HepG2 (cell line): ENCODE measurements around the gene RIC3. TPM values are rescaled to one million over a fixed set of nuclear protein-coding genes. Genes with fewer than 3 reads are reported as not detected.

Experiments used
- ATAC-seq: fragments of 200-7000 bp; cut with Tn5 transposase; 3 replicates; pipeline ENCODE4 v1.9.1; 2020; ENCODE audit warnings: mild to moderate bottlenecking, moderate library complexity
- BruUV-seq: library from RNA; stranded (reverse); fragments of 400-500 nt; replicated peaks from 2 replicates; lab custom pipeline; 2021; lab: Mats Ljungman, UMichigan
- CTCF ChIA-PET: fragments of 300-600 bp; formaldehyde crosslinking; extraction: SDS; loops from one replicate; lab custom pipeline; 2021; ENCODE audit warnings: low total read pairs, inconsistent platforms, low intra/inter-chr PET ratio; lab: Yijun Ruan, JAX
- POLR2A ChIA-PET: fragments of 350-600 bp; sonication (Branson Sonifier 250); formaldehyde crosslinking; loops from one replicate; lab custom pipeline; 2020; ENCODE audit warnings: antibody characterized with exemption, inconsistent platforms; lab: Yijun Ruan, JAX
- DNase-seq: peaks from one replicate; pipeline ENCODE4 v3.0.0-alpha.2; 2015; ENCODE audit warnings: low spot score
- FAIRE-seq: peaks from 3 replicates; lab custom pipeline; 2011; peaks lifted over from hg19 to GRCh38; lab: Jason Lieb, UNC
- H2AFZ ChIP-seq: one replicate; pipeline ENCODE4 v1.6.1; 2011; ENCODE audit warnings: low read length, inconsistent platforms
- H3K27ac ChIP-seq: fragments of 300-600 bp; 3 replicates; pipeline ENCODE4 v1.8.0; 2011; ENCODE audit warnings: mixed run types, mild to moderate bottlenecking, mixed read lengths, low read length, inconsistent platforms; ENCODE audit not compliant: insufficient read depth; ENCODE audit errors: extremely low read length
- H3K27me3 ChIP-seq, 2 experiments: fragments of 200-600 bp in 1 of 2; 2 replicates in 1 of 2; 3 replicates in 1 of 2; pipeline versions ENCODE4 v1.6.0 to v1.8.0; 2011; ENCODE audit warnings: low read length in 2 of 2, mild to moderate bottlenecking in 2 of 2, moderate library complexity in 2 of 2, inconsistent platforms in 1 of 2; ENCODE audit not compliant: insufficient read depth in 2 of 2, control insufficient read depth in 1 of 2
- H3K36me3 ChIP-seq, 2 experiments: fragments of 200-600 bp in 1 of 2; replicated peaks in 1 of 2; 2 replicates in 1 of 2; 3 replicates in 1 of 2; pipeline versions ENCODE4 v1.5.1 to v1.8.0; 2011; ENCODE audit warnings: low read length in 2 of 2, inconsistent platforms in 1 of 2; ENCODE audit not compliant: insufficient read depth in 2 of 2, control insufficient read depth in 1 of 2
- H3K4me1 ChIP-seq: 2 replicates; pipeline ENCODE4 v1.5.1; 2012; ENCODE audit warnings: low read length, inconsistent platforms; ENCODE audit not compliant: insufficient read depth
- H3K4me2 ChIP-seq: 2 replicates; pipeline ENCODE4 v1.6.0; 2011; ENCODE audit warnings: low read depth, low read length, inconsistent platforms
- H3K4me3 ChIP-seq, 3 experiments: fragments of 200-600 bp in 1 of 3; sonication (generic), shearing (Covaris generic) in 1 of 3; replicated peaks in 1 of 3; 2 replicates each; pipeline ENCODE4 v1.5.1; 2011 to 2016; ENCODE audit warnings: low read length in 3 of 3, inconsistent platforms in 2 of 3, low read depth in 2 of 3, mild to moderate bottlenecking in 2 of 3, control low read depth in 1 of 3, mixed read lengths in 1 of 3; ENCODE audit not compliant: insufficient read depth in 1 of 3
- H3K79me2 ChIP-seq: one replicate; pipeline ENCODE4 v1.6.1; 2011; ENCODE audit warnings: low read length, inconsistent platforms; ENCODE audit not compliant: insufficient read depth
- H3K9ac ChIP-seq: 2 replicates; pipeline ENCODE4 v1.6.0; 2011; ENCODE audit warnings: mild to moderate bottlenecking, low read depth, low read length, inconsistent platforms; ENCODE audit not compliant: insufficient read depth
- H3K9me3 ChIP-seq: 2 replicates; pipeline ENCODE4 v1.5.1; 2012; ENCODE audit warnings: mild to moderate bottlenecking, low read length
- H4K20me1 ChIP-seq: 2 replicates; pipeline ENCODE4 v1.6.0; 2011; ENCODE audit warnings: inconsistent platforms, mild to moderate bottlenecking, low read length, moderate library complexity; ENCODE audit not compliant: insufficient read depth
- CTCF ChIP-seq: sonication (generic); formaldehyde crosslinking; IDR thresholded peaks from 2 replicates; pipeline ENCODE4 v1.5.0; 2020; ENCODE audit warnings: mild to moderate bottlenecking, missing genetic modification reagents, moderate library complexity
- DNMT1 ChIP-seq: sonication (generic); formaldehyde crosslinking; IDR thresholded peaks from 2 replicates; pipeline ENCODE4 v1.5.1; 2020; ENCODE audit warnings: mild to moderate bottlenecking, missing genetic modification reagents
- RAD21 ChIP-seq: fragments of 450-650 bp; formaldehyde crosslinking; IDR thresholded peaks from 2 replicates; pipeline ENCODE4 v1.5.0; 2020; ENCODE audit warnings: mild to moderate bottlenecking
- SMC3 ChIP-seq: IDR thresholded peaks from 2 replicates; pipeline ENCODE4 v1.6.1; 2011; ENCODE audit warnings: low read length, improper control_type of control experiment
- STAG1 ChIP-seq: sonication (generic); formaldehyde crosslinking; IDR thresholded peaks from 2 replicates; pipeline ENCODE4 v1.4.0; 2020; ENCODE audit warnings: missing genetic modification reagents
- ZBTB37 ChIP-seq: sonication (generic); formaldehyde crosslinking; IDR thresholded peaks from 2 replicates; pipeline ENCODE4 v1.4.0; 2020; ENCODE audit warnings: mild to moderate bottlenecking, missing genetic modification reagents
- ZFP1 ChIP-seq: IDR thresholded peaks from 2 replicates; pipeline ENCODE4 v1.6.1; 2016
- ZNF296 ChIP-seq: sonication (generic); formaldehyde crosslinking; conservative IDR thresholded peaks from 2 replicates; pipeline ENCODE4 v1.5.0; 2020; ENCODE audit warnings: mild to moderate bottlenecking, missing genetic modification reagents
- ZNF367 ChIP-seq: sonication (generic); formaldehyde crosslinking; IDR thresholded peaks from 2 replicates; pipeline ENCODE4 v1.4.0; 2020; ENCODE audit warnings: missing genetic modification reagents, borderline replicate concordance
- WGBS: methylation state at CpG from one replicate; pipeline ENCODE4 v1.1.6; 2017; ENCODE audit warnings: low lambda C conversion rate; 5-methylcytosine and 5-hydroxymethylcytosine counted together
- in situ Hi-C: cut with HindIII; loops from 2 replicates; pipeline ENCODE4 v1.10.0; 2017; ENCODE audit warnings: low pct_unique_long_range_greater_than_20kb; ENCODE audit not compliant: extremely low pct_ligation_motif_present
- intact Hi-C: fragments of 100-400 bp; cut with micrococcal nuclease; formaldehyde crosslinking; loops from one replicate; pipeline ENCODE4 v1.10.0; 2022; ENCODE audit not compliant: unreplicated experiment
- polyA plus RNA-seq, 8 experiments: library from polyadenylated mRNA; depleted of rRNA in 3 of 8; stranded (reverse) in 7 of 8; unstranded in 1 of 8; fragments of >200 nt; fragmentation: Illumina TruSeq in 4 of 8; extraction: Trizol in 4 of 8; gene quantifications; 2 replicates each; pipeline versions ENCODE4 v1.2.1 to v1.2.3, GENCODE V29; 2011 to 2016; ENCODE audit warnings: low read depth in 4 of 8, missing spikeins in 1 of 8, mixed read lengths in 1 of 8; ENCODE audit not compliant: insufficient read depth in 1 of 8
- total RNA-seq, 5 experiments: library from RNA; depleted of rRNA; stranded (reverse); fragments of >200 nt; fragmentation: Illumina TruSeq; extraction: Trizol; gene quantifications; 2 replicates each; pipeline ENCODE4 v1.2.3, GENCODE V29; 2016; ENCODE audit warnings: low read depth in 1 of 5

The RIC3 gene
- total and polyA plus RNA-seq, 2 of the 13 experiments (the other 11 are each of a cell fraction or from before 2014, with no cell fraction given), result not detected

GRCh38 chr11:8099291-8099899 is 69.4 kb downstream of the RIC3 start:
- H2AFZ ChIP-seq, result no peak overlapping the region
- no TSS peak for BruUV-seq
- in situ Hi-C loops (loop anchor here (5.0 to 10.0 kb wide), 2 partner anchors 67 to 95 kb away; no protein-coding TSS in a partner anchor), intact Hi-C loops (loop anchor here (1.0 to 10.0 kb wide), 4 partner anchors 66 to 1002 kb away; no protein-coding TSS in a partner anchor)
- ChIA-PET POLR2A (interaction anchor here (1.4 kb wide), 1 partner anchor 93 kb away, joined by 4 read pairs; no protein-coding TSS in a partner anchor), CTCF (interaction anchor here (1.2 to 1.6 kb wide), 4 partner anchors 65 to 95 kb away, joined by 4 to 25 read pairs (median 12); no protein-coding TSS in a partner anchor)
- H3K4me1 ChIP-seq, result no peaks in the 10 kb centered on the region
- H3K9ac ChIP-seq, result no peak overlapping the region
- H3K4me2 ChIP-seq, result no peak overlapping the region
- no peaks in the 10 kb centered on the region for H3K9me3 ChIP-seq
- FAIRE-seq, result peak; percentile 87
- no peak overlapping the region for H3K4me3 ChIP-seq
- 49% methylated on average over 3 of the region's 3 CpGs for WGBS
- no peaks in the 10 kb centered on the region for H3K79me2 ChIP-seq
- H3K27ac ChIP-seq, result no peak overlapping the region
- peak; percentile 80 for ATAC-seq
- TF ChIP-seq ZFP1 (CRISPR knock-in tag), result no peak
- peak; percentile 80 for TF ChIP-seq CTCF (CRISPR knock-in tag)
- no peak for TF ChIP-seq DNMT1
- TF ChIP-seq ZNF367 (CRISPR knock-in tag), result no peak
- TF ChIP-seq RAD21 (CRISPR knock-in tag), result peak; percentile 68
- TF ChIP-seq STAG1 (CRISPR knock-in tag), result peak; percentile 83
- TF ChIP-seq ZBTB37 (CRISPR knock-in tag), result no peak
- peak; percentile 75 for TF ChIP-seq SMC3
- no peak for TF ChIP-seq ZNF296 (CRISPR knock-in tag)
- peak; percentile 48 for DNase-seq
- no peaks in the 10 kb centered on the region for H4K20me1 ChIP-seq
- H3K36me3 ChIP-seq, result peaks cover 0 to 8% of the 10 kb centered on the region in 2 experiments; a peak in 3 of 5 replicates
- no peaks in the 10 kb centered on the region for H3K27me3 ChIP-seq
